ENCODE measurements around the gene ADCY9. TPM values are rescaled to one million over a fixed set of nuclear protein-coding genes. Genes with fewer than 3 reads are reported as not detected.

The ADCY9 gene
- total and polyA plus RNA-seq, 8 donors: 6.6 to 20.9 (median 18.0) TPM

- Histone ChIP-seq H3K36me3 (no peaks in the 10 kb centered on the region), H3K9me3 (no peaks in the 10 kb centered on the region), H3K27me3 (no peaks in the 10 kb centered on the region), H3K4me3 (no peak overlapping the region), H3K4me1 (no peaks in the 10 kb centered on the region), H3K27ac (no peak overlapping the region)
- DNase-seq: peak in 1 of 6 donors; percentile 4
- no peak for ATAC-seq
- 73 to 77% methylated on average over 6 of the region's 6 CpGs for WGBS, 2 donors
- intact Hi-C loops (cut with DNase I): no loop called here
- no peak for FAIRE-seq
- no peak for TF ChIP-seq CTCF (IDR thresholded peaks at IDR 0.05)
Measured at GRCh38 chr16:3919413-3919812, 196.8 kb downstream of the ADCY9 start.

GRCh38 chr16:3915426-3916260 lies 200.6 kb downstream of the ADCY9 start:
- DNase-seq: peak in 1 of 6 donors; percentile 43
- no peaks in the 10 kb centered on the region for H3K9me3 ChIP-seq
- no peak for ATAC-seq
- no peak for TF ChIP-seq CTCF (IDR thresholded peaks at IDR 0.05)
- no peak overlapping the region for H3K27ac ChIP-seq
- no peak overlapping the region for H3K4me3 ChIP-seq
- 78 to 85% methylated on average over 17 of the region's 17 CpGs for WGBS, 2 donors
- no peaks in the 10 kb centered on the region for H3K4me1 ChIP-seq
- no peak for FAIRE-seq
- H3K27me3 ChIP-seq: no peaks in the 10 kb centered on the region
- intact Hi-C loops (cut with DNase I): no loop called here
- H3K36me3 ChIP-seq: no peaks in the 10 kb centered on the region

GRCh38 chr16:3912897-3913296 lies 203.3 kb downstream of the ADCY9 start:
- no peak for FAIRE-seq
- peak in 1 of 6 donors; percentile 25 for DNase-seq
- no peak for TF ChIP-seq CTCF (IDR thresholded peaks at IDR 0.05)
- ATAC-seq: no peak
- H3K9me3 ChIP-seq: no peaks in the 10 kb centered on the region
- no peaks in the 10 kb centered on the region for H3K36me3 ChIP-seq
- H3K4me3 ChIP-seq: no peak overlapping the region
- intact Hi-C loops (cut with DNase I): no loop called here
- H3K4me1 ChIP-seq: no peaks in the 10 kb centered on the region
- H3K27me3 ChIP-seq: no peaks in the 10 kb centered on the region
- 82 to 90% methylated on average over 6 of the region's 6 CpGs for WGBS, 2 donors
- no peak overlapping the region for H3K27ac ChIP-seq

Other genes starting within 250 kb of the ADCY9 start
- gene CREBBP, start 235.7 kb downstream of the ADCY9 start, total RNA-seq: 10 to 100 TPM; 23.7 to 49.4 (median 31.4) TPM
- 10 to 100 TPM; 14.4 to 31.7 TPM for gene CREBBP, start 235.7 kb downstream of the ADCY9 start, polyA plus RNA-seq
- gene SRL, start 125.6 kb upstream of the ADCY9 start, total RNA-seq: under 1 TPM; 0.12 to 0.24 (median 0.19) TPM
- gene SRL, start 125.6 kb upstream of the ADCY9 start, polyA plus RNA-seq: under 1 TPM; 0.40 to 0.42 TPM
- 10 to 100 TPM in 4 of 6 donors, 1 to 10 TPM in 2; 8.6 to 17.9 (median 12.9) TPM for gene TFAP4, start 156.6 kb upstream of the ADCY9 start, total RNA-seq
- gene TFAP4, start 156.6 kb upstream of the ADCY9 start, polyA plus RNA-seq: 10 to 100 TPM in 1 of 2 donors, 1 to 10 TPM in 1; 6.1 to 10.7 TPM
- 10 to 100 TPM in 4 of 6 donors, 1 to 10 TPM in 2; 5.5 to 14.9 (median 10.9) TPM for gene GLIS2, start 199.6 kb upstream of the ADCY9 start, total RNA-seq
- gene GLIS2, start 199.6 kb upstream of the ADCY9 start, polyA plus RNA-seq: 10 to 100 TPM in 1 of 2 donors, 1 to 10 TPM in 1; 7.3 to 15.1 TPM
- gene PAM16, start 234.9 kb upstream of the ADCY9 start, total RNA-seq: 10 to 100 TPM; 12.2 to 29.6 (median 22.7) TPM
- gene PAM16, start 234.9 kb upstream of the ADCY9 start, polyA plus RNA-seq: 100 to 1,000 TPM in 1 of 2 donors, 10 to 100 TPM in 1; 69.6 to 106 TPM